ENCODE data around the gene TMEM167A.

DNA sequence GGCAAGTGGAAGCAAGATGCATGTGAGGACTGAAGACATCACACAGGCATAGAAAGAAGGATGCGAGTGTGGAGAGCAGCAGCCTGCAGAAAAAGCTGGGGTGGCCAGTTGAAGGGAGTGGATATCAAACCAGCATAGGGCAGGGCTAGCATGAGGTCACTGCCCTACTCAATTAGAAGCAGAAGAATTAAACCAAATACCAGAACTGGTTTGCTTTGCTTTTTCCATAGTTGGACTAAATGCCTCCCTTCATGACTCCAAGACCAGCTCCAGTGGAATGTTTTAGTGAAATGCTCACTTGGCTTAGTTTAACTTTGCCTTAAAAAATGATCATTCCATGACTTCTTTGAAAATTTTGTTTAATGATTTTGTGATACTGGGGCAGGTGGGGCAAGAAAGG lies 45.8 kb downstream of the TMEM167A start:
- TF ChIP-seq CTCF (IDR thresholded peaks at IDR 0.05; ENCODE audit: insufficient read depth, low read length) (no peak), POLR2AphosphoS5 (IDR thresholded peaks at IDR 0.05; ENCODE audit: low read depth) (no peak), GABPA (IDR thresholded peaks at IDR 0.05; ENCODE audit: low read depth) (no peak), SPI1 (IDR thresholded peaks at IDR 0.05; ENCODE audit: borderline replicate concordance, low read depth) (no peak)
